Measurements from ENCODE around the gene CD300E. TPM values are rescaled to one million over a fixed set of nuclear protein-coding genes. Genes with fewer than 3 reads are reported as not detected.
"Not testable (repeated sequence)": the region's sequence is repeated elsewhere in the genome, so short reads cannot be mapped to it uniquely, and the experiment has no call there.

Gene CD300E
- total RNA-seq, result not detected in 2 replicates

- DNase-seq (ENCODE audit: low read depth in 2 of 2), result no peak
Measured at GRCh38 chr17:74623693-74624093, at the start of gene CD300E. Gene CD300E, minus strand, starts transcription at chr17:74623738. Its CDS starts 117 bp downstream, at chr17:74623621.

- peak; percentile 18 to 83 for DNase-seq (ENCODE audit: low read depth in 2 of 2)
Measured at GRCh38 chr17:74671031-74671771, 47.7 kb upstream of the CD300E start.

GRCh38 chr17:74670329-74670728 is 46.8 kb upstream of the CD300E start:
- DNase-seq (ENCODE audit: low read depth in 2 of 2), result no peak

GRCh38 chr17:74663561-74663960 is 40.0 kb upstream of the CD300E start:
- DNase-seq (ENCODE audit: low read depth in 2 of 2), result no peak

- no peak for DNase-seq (ENCODE audit: low read depth in 2 of 2)
Measured at GRCh38 chr17:74659889-74660288, 36.4 kb upstream of the CD300E start.

- no peak for DNase-seq (ENCODE audit: low read depth in 2 of 2)
Measured at GRCh38 chr17:74658620-74659019, 35.1 kb upstream of the CD300E start.

- no peak for DNase-seq (ENCODE audit: low read depth in 2 of 2)
Measured at GRCh38 chr17:74654742-74655141, 31.2 kb upstream of the CD300E start.

GRCh38 chr17:74652020-74652419 is 28.5 kb upstream of the CD300E start:
- DNase-seq (ENCODE audit: low read depth in 2 of 2), result no peak

GRCh38 chr17:74649909-74650308 is 26.4 kb upstream of the CD300E start:
- no peak for DNase-seq (ENCODE audit: low read depth in 2 of 2)

- no peak for DNase-seq (ENCODE audit: low read depth in 2 of 2)
Measured at GRCh38 chr17:74647871-74648672, 24.5 kb upstream of the CD300E start.

GRCh38 chr17:74646231-74646630 is 22.7 kb upstream of the CD300E start:
- no peak for DNase-seq (ENCODE audit: low read depth in 2 of 2)

GRCh38 chr17:74645010-74645409 is 21.5 kb upstream of the CD300E start:
- no peak for DNase-seq (ENCODE audit: low read depth in 2 of 2)

- no peak for DNase-seq (ENCODE audit: low read depth in 2 of 2)
Measured at GRCh38 chr17:74644419-74644818, 20.9 kb upstream of the CD300E start.

GRCh38 chr17:74643826-74644225 is 20.3 kb upstream of the CD300E start:
- no peak for DNase-seq (ENCODE audit: low read depth in 2 of 2)

GRCh38 chr17:74642995-74643394 is 19.5 kb upstream of the CD300E start:
- no peak for DNase-seq (ENCODE audit: low read depth in 2 of 2)

GRCh38 chr17:74642556-74642955 is 19.0 kb upstream of the CD300E start:
- DNase-seq (ENCODE audit: low read depth in 2 of 2), result no peak

- DNase-seq (ENCODE audit: low read depth in 2 of 2), result no peak
Measured at GRCh38 chr17:74641958-74642298, 18.4 kb upstream of the CD300E start.

- DNase-seq (ENCODE audit: low read depth in 2 of 2), result no peak
Measured at GRCh38 chr17:74641224-74641957, 17.9 kb upstream of the CD300E start.

GRCh38 chr17:74639704-74640151 is 16.2 kb upstream of the CD300E start:
- no peak for DNase-seq (ENCODE audit: low read depth in 2 of 2)

GRCh38 chr17:74637926-74638325 is 14.4 kb upstream of the CD300E start:
- no peak for DNase-seq (ENCODE audit: low read depth in 2 of 2)

- no peak for DNase-seq (ENCODE audit: low read depth in 2 of 2)
Measured at GRCh38 chr17:74637265-74637664, 13.7 kb upstream of the CD300E start.

- DNase-seq (ENCODE audit: low read depth in 2 of 2), result not testable (repeated sequence)
Measured at GRCh38 chr17:74636541-74637085, 13.1 kb upstream of the CD300E start.

Data from dermis microvascular lymphatic vessel endothelial cell (primary cell).